H1 (cell line): ENCODE results near the gene CYP2E1. TPM values are rescaled to one million over a fixed set of nuclear protein-coding genes. Genes with fewer than 3 reads are reported as not detected.

Experiments
- CTCF ChIA-PET: fragments of 300-600 bp; sonication (Branson Sonifier 250); formaldehyde crosslinking; loops from one replicate; lab custom pipeline; 2021; ENCODE audit not compliant: partially characterized antibody; lab: Charles Lee
- POLR2A ChIA-PET: fragments of 300-600 bp; sonication (Branson Sonifier 250); formaldehyde crosslinking; loops from one replicate; lab custom pipeline; 2021; ENCODE audit warnings: inconsistent platforms; ENCODE audit not compliant: partially characterized antibody; lab: Charles Lee
- DNase-seq, 2 experiments: peaks; one replicate each; pipeline versions ENCODE4 v3.0.0 to v3.0.0-alpha.2; 2010 to 2022; ENCODE audit warnings: low spot score in 2 of 2, low read depth in 1 of 2, mixed read lengths in 1 of 2
- FAIRE-seq: peaks from 2 replicates; lab custom pipeline; 2011; peaks lifted over from hg19 to GRCh38; lab: Jason Lieb, UNC
- H2AFZ ChIP-seq: 2 replicates; pipeline ENCODE4 v1.8.1; 2012; ENCODE audit warnings: low read length, inconsistent platforms
- H2AK5ac ChIP-seq: 2 replicates; pipeline ENCODE4 v1.6.1; 2013; ENCODE audit warnings: low read depth, low read length
- H2BK120ac ChIP-seq: replicated peaks from 2 replicates; pipeline ENCODE3; 2013; ENCODE audit warnings: low read depth, low read length, inconsistent platforms
- H2BK12ac ChIP-seq: 2 replicates; pipeline ENCODE4 v1.6.1; 2013; ENCODE audit warnings: low read depth, low read length
- H2BK15ac ChIP-seq: 2 replicates; pipeline ENCODE4 v1.6.1; 2013; ENCODE audit warnings: low read length
- H2BK20ac ChIP-seq: 2 replicates; pipeline ENCODE4 v1.6.1; 2013; ENCODE audit warnings: low read length
- H2BK5ac ChIP-seq: 2 replicates; pipeline ENCODE4 v1.6.1; 2013; ENCODE audit warnings: low read depth, low read length
- H3K14ac ChIP-seq: 2 replicates; pipeline ENCODE4 v1.6.1; 2013; ENCODE audit warnings: inconsistent platforms; ENCODE audit not compliant: insufficient read length
- H3K18ac ChIP-seq: 2 replicates; pipeline ENCODE4 v1.6.1; 2013; ENCODE audit warnings: low read length; ENCODE audit errors: extremely low read depth
- H3K23ac ChIP-seq: 2 replicates; pipeline ENCODE4 v1.6.1; 2013; ENCODE audit warnings: inconsistent platforms; ENCODE audit not compliant: insufficient read length
- H3K23me2 ChIP-seq: 2 replicates; pipeline ENCODE4 v1.6.1; 2013; ENCODE audit warnings: low read depth, low read length
- H3K27ac ChIP-seq: 2 replicates; pipeline ENCODE4 v1.6.1; 2011; ENCODE audit warnings: low read depth, low read length, inconsistent platforms
- H3K27me3 ChIP-seq, 4 experiments: replicated peaks in 1 of 4; 1 replicate in 1 of 4; 2 replicates in 3 of 4; pipeline versions ENCODE4 v1.6.1 to v1.8.1; 2011 to 2013; ENCODE audit warnings: low read length in 3 of 4, mild to moderate bottlenecking in 3 of 4, inconsistent platforms in 2 of 4, mixed read lengths in 2 of 4, moderate library complexity in 1 of 4; ENCODE audit not compliant: control insufficient read depth in 3 of 4, insufficient read depth in 3 of 4; ENCODE audit errors: extremely low read depth in 1 of 4
- H3K36me3 ChIP-seq, 4 experiments: 2 replicates each; pipeline versions ENCODE4 v1.6.1 to v1.8.1; 2011 to 2013; ENCODE audit warnings: mild to moderate bottlenecking in 4 of 4, low read length in 3 of 4, moderate library complexity in 2 of 4, control low read depth in 1 of 4, inconsistent platforms in 1 of 4; ENCODE audit not compliant: insufficient read depth in 4 of 4, control insufficient read depth in 2 of 4
- H3K4ac ChIP-seq: replicated peaks from 2 replicates; pipeline ENCODE3; 2013; ENCODE audit warnings: low read length, low read depth, mixed read lengths, inconsistent platforms; ENCODE audit not compliant: insufficient read length
- H3K4me1 ChIP-seq, 4 experiments: replicated peaks in 1 of 4; 1 replicate in 1 of 4; 2 replicates in 3 of 4; pipeline versions ENCODE4 v1.6.1 to v1.8.1; 2011 to 2013; ENCODE audit warnings: low read length in 3 of 4, inconsistent platforms in 2 of 4, mixed read lengths in 1 of 4; ENCODE audit not compliant: insufficient read depth in 4 of 4, control insufficient read depth in 3 of 4
- H3K4me2 ChIP-seq, 2 experiments: 2 replicates each; pipeline versions ENCODE4 v1.6.1 to v1.8.1; 2011 to 2013; ENCODE audit warnings: low read depth in 2 of 2, low read length in 2 of 2, control low read depth in 1 of 2, inconsistent platforms in 1 of 2, mild to moderate bottlenecking in 1 of 2; ENCODE audit not compliant: insufficient read depth in 1 of 2
- H3K4me3 ChIP-seq, 4 experiments: fragments of 200-600, 300-600 bp in 1 of 4; sonication (generic), shearing (Covaris generic), sonication (Bioruptor Twin) in 1 of 4; 2 replicates each; pipeline versions ENCODE4 v1.5.1 to v1.8.1; 2011 to 2016; ENCODE audit warnings: low read length in 4 of 4, low read depth in 3 of 4, control low read depth in 2 of 4, inconsistent platforms in 2 of 4, mild to moderate bottlenecking in 2 of 4, mixed read lengths in 1 of 4, moderate library complexity in 1 of 4; ENCODE audit not compliant: insufficient read depth in 2 of 4; ENCODE audit errors: extremely low read depth in 1 of 4
- H3K56ac ChIP-seq: replicated peaks from 2 replicates; pipeline ENCODE3; 2013; ENCODE audit warnings: low read depth, mild to moderate bottlenecking, mixed read lengths, low read length, inconsistent platforms; ENCODE audit not compliant: insufficient read length
- H3K79me1 ChIP-seq: 2 replicates; pipeline ENCODE4 v1.6.1; 2013; ENCODE audit warnings: low read depth, low read length, control low read depth
- H3K79me2 ChIP-seq, 2 experiments: 2 replicates each; pipeline versions ENCODE4 v1.6.1 to v1.8.1; 2012 to 2013; ENCODE audit warnings: low read length in 2 of 2, mild to moderate bottlenecking in 2 of 2, inconsistent platforms in 1 of 2; ENCODE audit not compliant: insufficient read depth in 2 of 2, control insufficient read depth in 1 of 2
- H3K9ac ChIP-seq, 4 experiments: replicated peaks in 1 of 4; 1 replicate in 1 of 4; 2 replicates in 3 of 4; pipeline versions ENCODE4 v1.6.1 to v1.8.1; 2011 to 2013; ENCODE audit warnings: low read depth in 3 of 4, low read length in 3 of 4, control low read depth in 2 of 4, mild to moderate bottlenecking in 2 of 4, moderate library complexity in 2 of 4, inconsistent platforms in 1 of 4; ENCODE audit errors: extremely low read depth in 1 of 4
- H3K9me3 ChIP-seq, 2 experiments: 2 replicates each; pipeline versions ENCODE4 v1.6.1 to v1.8.1; 2012 to 2013; ENCODE audit warnings: mild to moderate bottlenecking in 2 of 2, moderate library complexity in 2 of 2, control low read depth in 1 of 2, inconsistent platforms in 1 of 2, low read depth in 1 of 2, low read length in 1 of 2, mixed read lengths in 1 of 2; ENCODE audit not compliant: insufficient read depth in 2 of 2
- H4K20me1 ChIP-seq, 2 experiments: replicated peaks in 1 of 2; 2 replicates each; pipeline versions ENCODE3 to v1.8.1; 2011 to 2013; ENCODE audit warnings: inconsistent platforms in 2 of 2, low read length in 2 of 2, mild to moderate bottlenecking in 1 of 2; ENCODE audit not compliant: insufficient read depth in 2 of 2, control insufficient read depth in 1 of 2
- H4K5ac ChIP-seq: 2 replicates; pipeline ENCODE4 v1.6.1; 2013; ENCODE audit warnings: low read length, low read depth, mixed read lengths, inconsistent platforms; ENCODE audit not compliant: insufficient read length
- H4K8ac ChIP-seq: 2 replicates; pipeline ENCODE4 v1.8.0; 2013; ENCODE audit warnings: mild to moderate bottlenecking, moderate library complexity, low read length, inconsistent platforms; ENCODE audit not compliant: insufficient read depth; ENCODE audit errors: extremely low read depth
- H4K91ac ChIP-seq: replicated peaks from 2 replicates; pipeline ENCODE3; 2013; ENCODE audit warnings: low read length, mixed read lengths, inconsistent platforms; ENCODE audit not compliant: insufficient read length
- ASH2L ChIP-seq: fragments of 200-600, 300-600 bp; sonication (generic); IDR thresholded peaks from one replicate; pipeline ENCODE4 v1.7.1; 2017; ENCODE audit warnings: low read length
- EP300 ChIP-seq, 2 experiments: IDR thresholded peaks; 1 replicate in 1 of 2; 2 replicates in 1 of 2; pipeline ENCODE4 v1.6.1; 2011 to 2012; ENCODE audit warnings: low read depth in 2 of 2, low read length in 2 of 2, mild to moderate bottlenecking in 2 of 2, borderline replicate concordance in 1 of 2, inconsistent platforms in 1 of 2, moderate library complexity in 1 of 2
- FOSL1 ChIP-seq: IDR thresholded peaks from 2 replicates; pipeline ENCODE4 v1.6.1; 2011; ENCODE audit warnings: mild to moderate bottlenecking, low read depth, low read length, moderate library complexity; ENCODE audit not compliant: insufficient read depth
- JUN ChIP-seq: IDR thresholded peaks from 2 replicates; pipeline ENCODE4 v1.6.1; 2011; ENCODE audit warnings: low read depth, mild to moderate bottlenecking, improper control_type of control experiment, low read length
- SP2 ChIP-seq: IDR thresholded peaks from 2 replicates; pipeline ENCODE4 v1.6.1; 2012; ENCODE audit warnings: mild to moderate bottlenecking, low read length, inconsistent platforms
- YY1 ChIP-seq: IDR thresholded peaks from 2 replicates; pipeline ENCODE4 v1.6.1; 2011; ENCODE audit warnings: low read depth, mild to moderate bottlenecking, low read length
- WGBS, 2 experiments: shearing (Covaris generic) in 1 of 2; methylation state at CpG; one replicate each; pipeline versions ENCODE4 v1.1.6 to v1.1.7; 2013 to 2015; ENCODE audit warnings: low lambda C conversion rate in 2 of 2, mixed read lengths in 2 of 2, inconsistent platforms in 1 of 2, low coverage in 1 of 2, missing lambda C conversion rate in 1 of 2; ENCODE audit not compliant: insufficient replicate concordance in 2 of 2, insufficient coverage in 1 of 2, insufficient read length in 1 of 2; ENCODE audit errors: extremely low coverage in 1 of 2, missing lambda C conversion rate in 1 of 2; 5-methylcytosine and 5-hydroxymethylcytosine counted together
- polyA plus RNA-seq, 7 experiments: library from polyadenylated mRNA; depleted of rRNA in 3 of 7; stranded (reverse) in 5 of 7; unstranded in 2 of 7; fragments of >200 nt in 5 of 7; fragments of 200-250 nt in 2 of 7; gene quantifications; 1 replicate in 5 of 7; 2 replicates in 1 of 7; 4 replicates in 1 of 7; pipeline versions ENCODE4 v1.2.1 to v1.2.3, GENCODE V29; 2011 to 2013; ENCODE audit warnings: missing spikeins in 2 of 7, mixed read lengths in 2 of 7
- total RNA-seq: library from RNA; stranded (reverse); fragmentation: NEBNext Ultra II Directional; extraction: Animal tissue kit (Norgen Biotek cat#: 25700); gene quantifications from 2 replicates; pipeline ENCODE4 v1.2.1, GENCODE V29; 2021
- TF ChIP-seq, protein P1 (sequence below): IDR thresholded peaks from 2 replicates; pipeline ENCODE4 v1.6.1; 2012; ENCODE audit warnings: low read length, inconsistent platforms
- TF ChIP-seq, protein P2 (sequence below), 3 experiments: IDR thresholded peaks; 1 replicate in 2 of 3; 2 replicates in 1 of 3; pipeline versions ENCODE4 v1.5.1 to v1.6.1; 2011; ENCODE audit warnings: low read length in 3 of 3, mild to moderate bottlenecking in 3 of 3, inconsistent platforms in 2 of 3, low read depth in 1 of 3, moderate library complexity in 1 of 3; ENCODE audit not compliant: insufficient read depth in 1 of 3; ENCODE audit errors: control extremely low read depth in 1 of 3
- TF ChIP-seq, protein P3 (sequence below): IDR thresholded peaks from 2 replicates; pipeline ENCODE4 v1.6.1; 2011; ENCODE audit warnings: low read depth, mild to moderate bottlenecking, low read length; ENCODE audit not compliant: insufficient read depth

CYP2E1 gene
- total and polyA plus RNA-seq, 2 of the 8 experiments (the other 6 are each of a cell fraction or from before 2014, with no cell fraction given), result 0.11 TPM; not detected in 1

DNA sequence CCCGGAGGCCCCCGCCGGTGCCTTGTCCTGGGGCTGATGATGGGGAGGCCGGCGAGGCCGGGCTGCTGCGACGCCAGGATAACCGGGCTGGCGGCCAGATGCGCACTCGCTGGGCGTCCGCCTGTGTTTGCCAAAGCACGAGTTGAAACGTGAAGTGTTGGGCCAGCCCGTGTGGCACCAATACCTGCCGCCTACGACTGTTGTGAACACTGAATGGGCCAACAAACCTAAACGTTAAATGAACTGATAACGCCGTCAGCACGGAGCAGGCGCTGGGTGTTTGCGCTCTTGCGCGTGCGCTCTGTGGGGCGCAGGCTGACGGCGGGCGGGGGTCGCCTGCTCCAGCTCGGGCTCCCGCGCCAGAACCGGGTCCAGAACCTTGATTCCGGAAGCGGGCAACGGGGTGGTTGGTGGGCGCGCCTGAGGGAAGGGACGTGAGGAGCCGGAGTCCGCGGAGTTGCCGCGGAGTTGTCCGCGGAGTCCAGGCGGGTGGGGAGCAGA is 658 bp downstream of the CYP2E1 start:
- H2BK12ac ChIP-seq, result no peak overlapping the region
- ChIA-PET POLR2A (no interaction called here), CTCF (no interaction called here)
- H2BK120ac ChIP-seq, result no peak overlapping the region
- no peak for DNase-seq
- H2AFZ ChIP-seq, result no peak overlapping the region
- H3K27ac ChIP-seq, result no peak overlapping the region
- H3K79me1 ChIP-seq, result no peaks in the 10 kb centered on the region
- H3K23ac ChIP-seq, result no peak overlapping the region
- H4K8ac ChIP-seq, result no peak overlapping the region
- no peaks in the 10 kb centered on the region for H3K23me2 ChIP-seq
- H3K56ac ChIP-seq, result no peak overlapping the region
- H4K91ac ChIP-seq, result no peak overlapping the region
- no peaks in the 10 kb centered on the region for H3K27me3 ChIP-seq
- H3K14ac ChIP-seq, result no peak overlapping the region
- H3K36me3 ChIP-seq, result peaks cover 0 to 3% (median 0%) of the 10 kb centered on the region in 4 experiments; a peak in 1 of 8 replicates
- H2BK15ac ChIP-seq, result no peak overlapping the region
- H2BK20ac ChIP-seq, result no peak overlapping the region
- no peaks in the 10 kb centered on the region for H3K4me1 ChIP-seq
- no peak overlapping the region for H2AK5ac ChIP-seq
- peaks cover 55 to 79% of the 10 kb centered on the region in 2 experiments for H3K9me3 ChIP-seq
- no peaks in the 10 kb centered on the region for H4K20me1 ChIP-seq
- H4K5ac ChIP-seq, result no peak overlapping the region
- H3K4me2 ChIP-seq, result no peak overlapping the region
- no peak overlapping the region for H3K18ac ChIP-seq
- no peak overlapping the region for H3K9ac ChIP-seq
- H2BK5ac ChIP-seq, result no peak overlapping the region
- H3K79me2 ChIP-seq, result no peaks in the 10 kb centered on the region
- FAIRE-seq, result no peak
- H3K4ac ChIP-seq, result no peak overlapping the region
- 83% methylated on average over 33 of the region's 51 CpGs; no CpG with 5 or more reads in 1 of the 2 experiments for WGBS, 2 experiments
- H3K4me3 ChIP-seq, result no peak overlapping the region
- no peak for TF ChIP-seq ASH2L
- TF ChIP-seq, protein P1, sequence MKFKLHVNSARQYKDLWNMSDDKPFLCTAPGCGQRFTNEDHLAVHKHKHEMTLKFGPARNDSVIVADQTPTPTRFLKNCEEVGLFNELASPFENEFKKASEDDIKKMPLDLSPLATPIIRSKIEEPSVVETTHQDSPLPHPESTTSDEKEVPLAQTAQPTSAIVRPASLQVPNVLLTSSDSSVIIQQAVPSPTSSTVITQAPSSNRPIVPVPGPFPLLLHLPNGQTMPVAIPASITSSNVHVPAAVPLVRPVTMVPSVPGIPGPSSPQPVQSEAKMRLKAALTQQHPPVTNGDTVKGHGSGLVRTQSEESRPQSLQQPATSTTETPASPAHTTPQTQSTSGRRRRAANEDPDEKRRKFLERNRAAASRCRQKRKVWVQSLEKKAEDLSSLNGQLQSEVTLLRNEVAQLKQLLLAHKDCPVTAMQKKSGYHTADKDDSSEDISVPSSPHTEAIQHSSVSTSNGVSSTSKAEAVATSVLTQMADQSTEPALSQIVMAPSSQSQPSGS, result no peak
- TF ChIP-seq JUN, result no peak
- no peak for TF ChIP-seq YY1
- TF ChIP-seq, protein P2, sequence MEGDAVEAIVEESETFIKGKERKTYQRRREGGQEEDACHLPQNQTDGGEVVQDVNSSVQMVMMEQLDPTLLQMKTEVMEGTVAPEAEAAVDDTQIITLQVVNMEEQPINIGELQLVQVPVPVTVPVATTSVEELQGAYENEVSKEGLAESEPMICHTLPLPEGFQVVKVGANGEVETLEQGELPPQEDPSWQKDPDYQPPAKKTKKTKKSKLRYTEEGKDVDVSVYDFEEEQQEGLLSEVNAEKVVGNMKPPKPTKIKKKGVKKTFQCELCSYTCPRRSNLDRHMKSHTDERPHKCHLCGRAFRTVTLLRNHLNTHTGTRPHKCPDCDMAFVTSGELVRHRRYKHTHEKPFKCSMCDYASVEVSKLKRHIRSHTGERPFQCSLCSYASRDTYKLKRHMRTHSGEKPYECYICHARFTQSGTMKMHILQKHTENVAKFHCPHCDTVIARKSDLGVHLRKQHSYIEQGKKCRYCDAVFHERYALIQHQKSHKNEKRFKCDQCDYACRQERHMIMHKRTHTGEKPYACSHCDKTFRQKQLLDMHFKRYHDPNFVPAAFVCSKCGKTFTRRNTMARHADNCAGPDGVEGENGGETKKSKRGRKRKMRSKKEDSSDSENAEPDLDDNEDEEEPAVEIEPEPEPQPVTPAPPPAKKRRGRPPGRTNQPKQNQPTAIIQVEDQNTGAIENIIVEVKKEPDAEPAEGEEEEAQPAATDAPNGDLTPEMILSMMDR (IDR thresholded peaks at IDR 0.05; ENCODE audit: control extremely low read depth in 1 of 3, insufficient read depth in 1 of 3, low read depth in 1 of 3, low read length in 3 of 3), result no peak
- no peak for TF ChIP-seq EP300 (IDR thresholded peaks at IDR 0.05; ENCODE audit: borderline replicate concordance in 1 of 2, low read depth in 2 of 2, low read length in 2 of 2)
- TF ChIP-seq SP2, result no peak
- TF ChIP-seq, protein P3, sequence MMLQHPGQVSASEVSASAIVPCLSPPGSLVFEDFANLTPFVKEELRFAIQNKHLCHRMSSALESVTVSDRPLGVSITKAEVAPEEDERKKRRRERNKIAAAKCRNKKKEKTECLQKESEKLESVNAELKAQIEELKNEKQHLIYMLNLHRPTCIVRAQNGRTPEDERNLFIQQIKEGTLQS, result no peak
- no peak for TF ChIP-seq FOSL1
